HS-5 (cell line): ENCODE results near the gene SSH2.

ENCODE experiments used
- DNase-seq: peaks from one replicate; pipeline ENCODE4 v3.0.0-alpha.2; 2012; ENCODE audit warnings: low read depth

SSH2 gene

GRCh38 chr17:29589524-29590410, 340.3 kb downstream of the SSH2 start, which contains the start of gene GIT1:
GIT1 (minus strand) TSS chr17:29589648; CDS start chr17:29589378, 270 bp downstream.
- no peak for DNase-seq

- DNase-seq: no peak
Observed at GRCh38 chr17:29588562-29589411, 341.2 kb downstream of the SSH2 start.

GRCh38 chr17:29588017-29588561, 341.9 kb downstream of the SSH2 start:
- DNase-seq: no peak

GRCh38 chr17:29587591-29587990, 342.4 kb downstream of the SSH2 start:
- DNase-seq: no peak

GRCh38 chr17:29586676-29587469, 343.2 kb downstream of the SSH2 start:
- no peak for DNase-seq

- DNase-seq: no peak
Observed at GRCh38 chr17:29585080-29585751, 344.8 kb downstream of the SSH2 start.

GRCh38 chr17:29584452-29585079, 345.5 kb downstream of the SSH2 start:
- DNase-seq: no peak

GRCh38 chr17:29583324-29584248, 346.4 kb downstream of the SSH2 start:
- no peak for DNase-seq

- no peak for DNase-seq
Observed at GRCh38 chr17:29582772-29583171, 347.3 kb downstream of the SSH2 start.

GRCh38 chr17:29582254-29582765, 347.7 kb downstream of the SSH2 start:
- DNase-seq: no peak

- no peak for DNase-seq
Observed at GRCh38 chr17:29581583-29582253, 348.3 kb downstream of the SSH2 start.

GRCh38 chr17:29579866-29580771, 349.9 kb downstream of the SSH2 start:
- no peak for DNase-seq

GRCh38 chr17:29578626-29579485, 351.2 kb downstream of the SSH2 start:
- DNase-seq: no peak

- DNase-seq: no peak
Observed at GRCh38 chr17:29577385-29578211, 352.4 kb downstream of the SSH2 start.

- DNase-seq: no peak
Observed at GRCh38 chr17:29577001-29577370, 353.0 kb downstream of the SSH2 start.
